GM19035 (cell line): ENCODE data around the gene LYPD4.
A peak's percentile ranks its signal among the peaks of the same experiment; 100 is the strongest.

Experiments used
- ATAC-seq: cut with Tn5 transposase; IDR thresholded peaks from one replicate; pipeline ENCODE4 v1.9.1; 2021; ENCODE audit not compliant: unreplicated experiment

The LYPD4 gene, protein sequence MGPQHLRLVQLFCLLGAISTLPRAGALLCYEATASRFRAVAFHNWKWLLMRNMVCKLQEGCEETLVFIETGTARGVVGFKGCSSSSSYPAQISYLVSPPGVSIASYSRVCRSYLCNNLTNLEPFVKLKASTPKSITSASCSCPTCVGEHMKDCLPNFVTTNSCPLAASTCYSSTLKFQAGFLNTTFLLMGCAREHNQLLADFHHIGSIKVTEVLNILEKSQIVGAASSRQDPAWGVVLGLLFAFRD

DNA sequence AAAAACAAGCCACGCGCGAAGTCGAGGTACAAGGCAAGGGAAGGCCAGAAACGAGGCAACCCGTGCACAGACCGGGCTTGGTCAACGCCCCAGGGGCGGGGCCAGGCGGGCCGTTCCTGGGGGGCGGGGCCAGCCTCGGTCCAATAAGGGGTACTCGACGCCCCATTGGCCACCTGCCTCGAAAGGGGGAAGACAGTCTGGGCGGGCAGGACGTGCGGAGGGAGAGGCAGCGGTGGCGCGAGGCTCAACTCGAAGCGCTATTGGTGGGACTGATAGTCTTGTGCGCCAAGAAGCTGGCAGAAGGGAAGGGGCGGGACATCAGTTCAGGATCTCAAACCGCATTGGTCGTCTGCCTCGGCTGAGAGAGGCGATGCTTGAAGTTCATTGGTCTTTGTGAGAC, at the start of gene LYPD4:
LYPD4 (minus strand) TSS at position 83 of the 400 bp plus-strand sequence. CDS start 5,398 bp downstream, outside the sequence.
- no peak for ATAC-seq

DNA sequence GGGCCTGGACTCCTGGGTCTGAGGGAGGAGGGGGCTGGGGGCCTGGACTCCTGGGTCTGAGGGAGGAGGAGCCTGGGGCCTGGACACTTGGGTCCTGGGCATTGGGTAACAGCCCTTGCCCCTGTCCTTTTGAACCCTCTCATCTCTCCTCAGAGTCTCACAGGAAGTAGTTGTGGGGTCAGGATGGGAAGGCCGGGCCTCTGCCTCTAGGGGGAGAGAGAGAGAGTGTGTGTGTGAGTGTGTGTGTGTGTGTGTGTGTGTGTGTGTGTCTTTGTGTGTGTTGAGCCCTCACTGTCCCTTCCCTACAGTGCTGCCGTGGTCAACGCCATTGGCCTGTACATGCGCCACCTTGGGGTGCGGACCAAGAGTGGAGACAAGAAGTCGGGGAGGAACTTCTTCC, 49.4 kb upstream of the LYPD4 start:
- no peak for ATAC-seq

DNA sequence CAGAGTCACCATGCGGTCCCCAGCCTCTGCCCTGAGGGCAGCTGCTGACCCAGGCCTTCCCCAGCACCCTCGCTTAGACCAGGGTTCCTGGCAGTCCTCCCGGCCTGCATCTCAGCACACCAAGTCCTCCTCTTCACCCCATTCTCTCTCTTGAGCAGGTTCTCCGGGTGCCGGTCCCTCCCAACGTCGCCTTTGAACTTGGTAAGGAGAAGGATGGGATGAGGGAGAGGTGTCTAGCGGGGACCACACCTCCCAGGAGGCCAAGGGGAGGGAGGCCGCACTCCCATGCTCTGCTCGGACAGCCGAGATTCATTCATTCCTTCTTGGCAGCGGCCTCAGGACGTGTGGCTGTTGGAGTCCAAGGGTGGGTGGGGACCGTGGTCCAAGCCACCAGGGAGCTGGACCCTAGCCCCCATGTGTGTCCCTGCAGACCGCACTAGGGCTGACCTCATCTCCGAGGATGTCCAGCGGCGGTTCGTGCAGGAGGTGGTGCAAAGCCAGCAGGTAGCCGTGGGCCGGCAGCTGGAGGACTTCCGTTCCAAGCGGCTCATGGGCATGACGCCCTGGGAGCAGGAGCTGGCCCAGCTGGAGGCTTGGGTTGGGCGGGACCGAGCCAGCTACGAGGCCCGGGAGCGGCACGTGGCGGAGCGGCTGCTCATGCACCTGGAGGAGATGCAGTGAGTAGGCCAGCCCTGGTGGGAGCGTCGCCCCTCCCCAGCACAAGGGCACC, 47.9 kb upstream of the LYPD4 start:
- no peak for ATAC-seq

DNA sequence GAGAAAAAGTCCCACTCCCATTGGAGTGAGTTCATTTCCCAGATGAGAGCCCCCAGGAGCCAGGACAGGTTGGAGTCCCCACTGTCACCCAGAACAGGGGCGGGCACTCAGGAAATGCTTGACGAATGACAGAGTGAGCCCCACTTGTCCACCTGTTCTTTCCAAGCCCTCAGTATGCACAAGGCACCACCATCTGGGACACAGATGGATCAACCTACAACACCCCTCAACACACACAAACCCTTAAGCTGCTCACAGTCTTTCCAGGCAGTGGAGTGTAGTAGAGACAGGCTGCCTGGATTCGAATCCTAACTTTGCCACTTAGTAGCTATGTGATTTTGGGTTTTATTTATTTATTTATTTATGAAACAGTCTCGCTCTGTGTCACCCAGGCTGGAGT, 46.5 kb upstream of the LYPD4 start:
- no peak for ATAC-seq

DNA sequence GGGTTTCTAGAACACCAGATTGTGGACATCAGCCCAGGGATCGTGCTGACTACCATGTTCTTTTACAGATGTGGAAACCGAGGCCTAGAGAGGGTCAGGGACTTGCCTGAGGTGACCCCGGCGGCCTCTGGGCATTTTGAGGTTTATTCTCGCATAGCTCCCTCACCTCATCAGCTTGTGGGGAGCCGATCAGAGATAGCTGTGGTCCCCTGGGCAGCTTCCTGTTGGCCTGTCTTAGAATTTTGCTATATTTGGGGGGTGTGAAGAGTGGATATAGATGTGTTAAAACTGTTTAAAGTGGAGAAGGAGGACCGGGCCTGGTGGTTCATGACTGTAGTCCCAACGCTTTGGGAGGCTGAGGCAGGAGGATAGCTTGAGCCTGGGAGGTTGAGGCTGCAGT, 45.4 kb upstream of the LYPD4 start:
- ATAC-seq: no peak

DNA sequence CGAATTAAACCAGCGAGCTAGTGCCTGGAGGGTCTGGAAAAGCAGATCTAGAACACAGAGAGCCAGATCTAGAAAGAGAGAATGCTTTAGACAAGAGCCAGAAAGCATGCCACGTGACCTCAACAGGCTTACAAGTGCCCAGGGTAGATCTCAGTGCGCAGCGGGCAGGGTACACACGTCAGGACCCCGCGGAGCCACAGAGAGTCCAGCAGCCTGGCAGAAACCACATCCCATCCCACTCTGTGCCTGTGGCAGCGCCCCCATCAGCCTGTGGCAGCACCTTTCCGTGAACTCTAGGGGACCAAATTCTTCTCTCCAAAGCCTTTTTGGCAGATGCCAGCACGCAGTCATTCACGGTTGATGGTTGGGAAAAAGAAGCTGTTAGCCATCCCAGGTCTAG, 44.4 kb upstream of the LYPD4 start:
- no peak for ATAC-seq

DNA sequence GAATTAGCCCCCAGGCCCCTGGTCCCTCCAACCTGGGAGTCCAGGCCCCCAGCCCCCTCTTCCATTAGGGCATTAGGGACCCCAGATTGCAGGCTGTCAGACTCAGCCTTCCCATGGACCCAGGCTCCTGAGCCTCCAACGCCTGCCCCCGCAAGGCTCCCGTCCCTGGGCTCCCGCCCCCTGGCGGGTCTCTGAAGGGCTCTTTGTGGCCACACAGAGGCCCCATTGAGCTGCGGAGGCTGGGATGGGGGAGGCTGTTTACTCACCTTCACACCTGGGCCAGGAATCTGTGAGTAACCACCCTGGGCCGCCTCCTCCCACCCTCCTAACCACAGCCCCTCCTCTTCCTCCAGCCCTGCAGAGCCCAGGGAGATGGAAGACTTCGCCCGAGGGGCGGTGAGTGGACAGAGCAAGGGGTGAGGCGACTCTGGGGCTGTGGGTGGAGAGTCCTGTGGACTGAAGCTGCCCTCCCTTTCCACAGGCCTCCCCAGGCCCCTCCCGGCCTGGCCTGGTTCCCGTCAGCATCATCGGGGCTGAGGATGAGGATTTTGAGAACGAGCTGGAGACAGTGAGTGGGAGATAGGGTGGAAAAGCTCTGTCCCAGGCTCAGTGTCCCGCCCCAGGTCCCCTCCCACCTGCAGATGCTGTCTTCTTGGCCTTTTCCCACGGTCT, 43.4 kb upstream of the LYPD4 start:
- no peak for ATAC-seq

DNA sequence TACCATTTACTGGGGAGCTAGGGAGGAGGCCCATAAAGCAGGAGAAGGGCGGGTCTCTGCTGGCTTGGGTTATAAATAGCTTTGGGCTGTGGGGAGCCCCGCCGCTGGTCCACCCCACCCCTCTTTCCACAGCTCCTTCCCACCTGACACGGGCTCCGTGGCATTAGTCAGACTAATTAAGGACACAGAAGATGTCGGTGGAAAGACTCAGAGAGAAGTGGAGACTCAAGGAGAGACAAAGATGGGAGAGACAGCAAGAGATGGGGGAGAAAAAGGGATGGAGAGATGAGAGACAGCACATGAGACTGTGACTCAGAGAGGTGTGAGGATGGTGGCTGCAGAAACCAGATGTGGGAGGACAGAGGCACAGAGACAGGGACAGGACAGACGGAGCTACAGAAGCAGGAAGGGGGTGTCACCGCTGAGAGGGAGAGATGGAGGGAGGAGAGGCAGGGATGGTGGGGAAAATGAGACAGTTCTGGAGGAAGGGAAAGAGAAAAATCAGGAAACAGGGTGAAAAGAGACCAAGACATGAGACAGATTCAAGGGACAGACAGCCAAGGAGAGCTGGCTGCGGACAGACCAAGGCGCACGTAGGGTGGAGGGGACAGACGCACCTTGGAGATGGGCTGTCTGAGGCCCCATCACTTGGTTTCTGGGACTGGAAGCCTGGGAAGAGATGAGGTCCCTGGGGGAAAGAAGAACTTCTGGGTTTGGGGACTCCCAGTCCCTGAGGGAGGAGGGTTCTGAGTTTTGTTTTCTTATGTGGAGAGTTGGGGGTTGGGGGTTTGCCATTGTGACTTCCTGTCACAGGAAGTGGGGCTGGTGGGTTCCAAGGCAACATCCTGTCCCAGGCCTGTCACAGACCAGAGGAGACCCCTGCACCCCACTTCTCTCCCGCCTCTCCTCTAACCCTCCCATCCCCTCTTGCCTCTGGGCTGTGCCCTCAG, 42.6 kb upstream of the LYPD4 start:
- no peak for ATAC-seq

DNA sequence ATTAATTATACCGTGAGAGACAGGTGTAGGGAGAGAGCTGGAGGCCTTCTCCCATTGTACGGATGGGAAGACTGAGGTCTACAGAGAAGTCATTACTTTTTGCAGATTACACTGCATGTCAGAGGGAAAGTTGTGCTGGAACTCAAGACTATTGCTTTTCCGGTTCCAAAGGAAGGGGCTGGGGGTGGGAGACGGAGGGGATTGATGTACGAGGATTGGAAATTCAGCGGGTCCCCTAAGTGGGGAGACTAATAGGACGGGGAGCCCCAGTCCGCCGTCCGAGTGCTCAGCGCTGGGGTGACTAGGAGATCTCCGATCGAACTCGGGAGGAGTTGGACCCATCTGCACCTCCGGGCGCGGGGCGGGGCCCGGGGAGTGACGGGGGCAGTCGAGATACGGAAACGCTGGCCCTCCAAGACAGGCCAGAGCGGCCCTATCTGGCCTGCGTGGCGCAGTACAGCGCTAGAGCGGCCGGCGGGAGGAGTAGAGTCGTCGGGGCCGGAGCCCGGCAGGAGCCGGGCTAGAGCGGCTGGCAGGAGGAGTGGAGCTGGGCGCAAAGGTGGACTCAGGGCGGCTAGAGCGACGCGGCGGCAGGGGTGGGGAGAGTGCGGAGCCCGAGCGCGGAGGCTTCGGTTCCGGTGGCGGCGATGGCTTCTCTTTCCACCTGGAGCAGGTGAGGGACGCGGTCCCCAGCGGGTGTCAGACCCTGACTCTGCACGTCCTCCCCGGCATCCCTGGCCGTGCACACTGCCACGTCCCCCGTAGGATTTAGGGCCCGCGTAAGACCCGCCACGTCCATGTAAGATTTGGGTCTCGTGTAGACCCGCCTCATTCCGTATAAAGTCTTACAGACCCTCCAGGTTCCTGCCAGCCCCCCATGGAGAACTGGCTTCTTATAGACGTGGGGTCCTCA, 39.6 kb upstream of the LYPD4 start:
- peak; percentile 71 for ATAC-seq

DNA sequence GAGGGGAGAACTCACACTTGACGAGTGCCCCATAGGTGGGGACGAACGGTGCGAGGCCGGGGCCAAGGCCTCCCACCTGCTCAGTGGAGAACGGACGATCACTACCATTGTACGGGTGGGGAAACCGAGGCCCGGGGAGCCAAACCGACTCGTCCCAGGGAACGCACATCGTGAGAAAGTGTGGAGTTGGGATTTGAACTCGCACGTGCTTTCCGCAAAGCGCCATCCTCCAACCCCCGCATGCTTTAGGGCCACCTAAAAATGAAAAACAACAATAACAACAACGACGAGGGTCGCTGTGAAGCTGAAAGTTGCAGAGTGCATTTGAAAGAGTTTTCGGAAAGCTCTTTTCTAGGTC, 39.0 kb upstream of the LYPD4 start:
- ATAC-seq: no peak

DNA sequence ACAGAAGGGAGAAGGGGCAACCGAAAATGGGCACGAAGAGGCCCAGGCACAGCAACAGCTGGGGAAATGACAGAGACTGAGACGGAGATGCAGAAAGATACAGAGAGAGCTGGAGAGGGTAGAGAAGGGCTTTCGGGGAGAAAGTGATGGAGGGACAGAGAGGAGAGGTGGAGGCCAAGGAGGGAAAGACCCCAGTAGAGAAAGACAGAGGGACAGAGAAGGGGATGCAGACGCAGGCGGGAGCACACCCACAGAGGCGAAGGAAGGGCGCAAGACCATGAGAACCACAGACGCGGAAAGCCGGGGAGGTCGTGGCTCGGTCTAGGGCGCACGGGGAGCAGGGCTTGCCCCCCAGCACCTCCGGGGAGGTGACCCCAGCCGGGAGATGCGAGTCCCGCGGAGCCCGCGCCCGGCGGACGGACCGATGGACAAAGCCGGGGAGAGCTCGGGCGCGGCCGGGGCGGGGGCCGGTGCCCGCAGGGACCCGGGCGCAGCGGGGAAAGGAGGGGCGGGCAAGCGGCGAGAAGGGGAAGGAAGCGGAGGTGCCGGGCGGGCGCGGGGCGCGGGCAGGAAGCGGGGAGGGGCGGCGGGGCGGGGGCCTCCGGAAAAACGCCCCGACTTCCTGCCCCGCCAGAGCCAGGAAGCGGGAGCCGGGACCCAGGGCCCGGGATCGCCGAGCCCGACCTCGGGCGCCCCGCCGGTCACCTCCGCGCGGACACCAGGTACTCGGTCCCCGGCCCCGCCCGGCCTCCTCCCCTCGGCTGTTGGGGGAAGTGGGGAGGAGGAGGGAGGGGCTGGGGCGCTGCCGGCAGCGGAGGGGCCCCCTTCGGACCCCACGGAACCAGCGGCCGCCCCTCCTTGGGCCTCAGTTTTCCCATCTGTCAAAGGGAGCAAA, 38.3 kb upstream of the LYPD4 start, which contains the start of gene ARHGEF1:
ARHGEF1 (plus strand) TSS at position 617 of the 895 bp plus-strand sequence. CDS start 4,899 bp downstream, outside the sequence.
- ATAC-seq: no peak

DNA sequence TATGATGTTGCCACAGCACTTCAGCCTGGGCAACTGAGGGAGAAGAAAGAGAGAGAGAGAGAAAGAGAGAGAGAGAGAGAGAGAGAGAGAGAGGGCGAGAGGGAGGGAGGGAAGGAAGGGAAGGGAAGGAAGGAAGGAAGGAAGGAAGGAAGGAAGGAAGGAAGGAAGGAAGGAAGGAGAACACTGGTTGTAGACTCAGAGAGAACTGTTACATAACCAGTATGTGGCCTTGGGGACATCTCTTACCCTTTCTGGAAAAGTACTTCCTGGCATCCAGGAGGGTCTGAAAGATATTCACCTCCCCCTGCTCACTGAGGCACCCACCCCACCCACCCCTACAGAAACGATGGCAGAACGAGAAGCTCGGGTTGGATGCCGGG, 35.8 kb upstream of the LYPD4 start:
- no peak for ATAC-seq

DNA sequence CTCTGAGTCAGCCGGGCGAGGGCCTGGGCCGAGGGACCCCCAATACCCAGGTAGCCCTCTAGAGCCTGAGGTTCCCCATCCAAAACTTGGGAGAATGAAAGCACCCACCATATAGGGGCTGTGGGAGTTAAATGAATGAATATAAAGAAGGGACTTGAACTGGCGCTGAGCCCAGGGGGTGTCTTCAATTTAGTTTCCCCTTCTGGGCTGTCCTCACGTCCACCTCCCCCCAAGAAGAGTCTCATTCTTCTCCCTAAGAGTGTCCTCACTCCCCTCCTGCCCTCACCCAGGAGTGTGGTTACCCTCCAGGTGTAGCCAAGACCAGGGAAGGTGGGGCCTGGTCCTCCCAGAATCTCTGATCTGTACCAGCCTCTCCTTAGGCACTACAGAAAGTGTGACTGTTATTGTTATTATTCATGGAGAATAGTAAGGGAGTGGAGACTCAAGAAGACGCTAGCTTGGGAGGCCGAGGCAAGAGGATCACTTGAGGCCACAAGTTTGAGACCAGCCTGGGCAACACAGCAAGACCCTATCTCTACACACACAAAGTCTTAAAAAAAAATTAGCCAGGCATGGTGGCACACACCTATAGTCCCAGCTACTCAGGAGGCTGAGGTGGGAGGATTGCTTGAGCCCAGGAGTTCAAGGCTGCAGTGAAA, 35.3 kb upstream of the LYPD4 start:
- no peak for ATAC-seq

DNA sequence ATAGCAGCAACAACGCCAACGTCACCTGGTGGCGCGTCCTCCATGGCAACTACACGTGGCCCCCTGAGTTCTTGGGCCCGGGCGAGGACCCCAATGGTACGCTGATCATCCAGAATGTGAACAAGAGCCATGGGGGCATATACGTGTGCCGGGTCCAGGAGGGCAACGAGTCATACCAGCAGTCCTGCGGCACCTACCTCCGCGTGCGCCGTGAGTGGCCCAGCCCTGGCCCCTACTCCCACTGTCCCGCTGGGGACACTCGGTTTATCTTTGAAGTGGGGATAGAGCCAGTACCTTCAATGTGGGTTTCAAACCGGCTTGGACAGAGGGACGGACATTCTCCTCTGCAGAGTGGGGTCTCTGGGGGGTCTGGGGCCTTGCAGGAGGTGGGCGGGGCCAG, 34.6 kb upstream of the LYPD4 start:
- no peak for ATAC-seq

DNA sequence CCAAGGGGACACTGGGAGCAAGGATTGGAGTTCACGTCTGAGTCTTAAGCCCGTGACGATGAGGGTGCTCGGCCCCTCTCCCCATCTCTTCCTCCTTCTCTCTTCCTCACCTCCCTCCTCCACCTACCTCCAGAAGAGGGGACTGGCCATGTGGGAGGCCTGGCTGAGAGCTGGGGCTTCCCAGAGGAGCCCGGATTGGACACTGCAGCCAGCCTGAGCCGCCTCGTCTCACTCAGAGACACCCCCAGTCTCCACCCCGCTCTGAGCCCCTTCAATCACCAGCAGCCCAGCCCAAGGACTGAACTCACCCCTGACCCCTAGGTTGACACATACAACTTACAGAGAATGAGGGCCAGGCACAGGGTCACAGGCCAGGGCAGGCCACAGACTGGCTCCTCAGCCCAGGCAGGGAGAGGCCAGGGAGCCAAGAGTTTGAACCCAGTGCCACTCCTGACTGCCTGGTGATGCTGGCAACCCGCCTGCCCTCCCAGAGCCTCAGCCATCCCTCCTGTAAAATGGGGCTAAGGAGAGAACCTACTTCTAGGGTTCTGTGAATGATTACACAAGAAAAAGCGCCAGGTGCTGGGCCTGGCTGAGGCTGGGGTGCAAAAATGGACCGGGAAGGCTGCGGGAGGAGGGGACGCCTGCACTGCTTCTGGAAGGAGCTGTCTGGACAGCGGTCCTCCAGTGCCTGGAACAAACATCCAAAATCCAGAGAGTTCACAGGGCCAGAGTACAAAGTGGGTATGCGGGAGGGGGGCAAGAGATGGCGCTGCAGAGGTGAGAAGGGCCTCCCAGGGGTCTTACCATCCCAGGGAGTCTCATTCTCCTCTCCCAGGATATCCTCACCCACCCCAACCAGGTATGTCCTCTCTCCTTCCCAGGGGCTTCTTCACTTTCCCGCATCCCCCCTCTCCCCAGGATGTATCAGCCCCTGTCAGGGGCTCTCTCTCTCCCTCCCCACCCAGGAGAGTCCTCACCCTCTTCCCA, 33.7 kb upstream of the LYPD4 start:
- no peak for ATAC-seq

DNA sequence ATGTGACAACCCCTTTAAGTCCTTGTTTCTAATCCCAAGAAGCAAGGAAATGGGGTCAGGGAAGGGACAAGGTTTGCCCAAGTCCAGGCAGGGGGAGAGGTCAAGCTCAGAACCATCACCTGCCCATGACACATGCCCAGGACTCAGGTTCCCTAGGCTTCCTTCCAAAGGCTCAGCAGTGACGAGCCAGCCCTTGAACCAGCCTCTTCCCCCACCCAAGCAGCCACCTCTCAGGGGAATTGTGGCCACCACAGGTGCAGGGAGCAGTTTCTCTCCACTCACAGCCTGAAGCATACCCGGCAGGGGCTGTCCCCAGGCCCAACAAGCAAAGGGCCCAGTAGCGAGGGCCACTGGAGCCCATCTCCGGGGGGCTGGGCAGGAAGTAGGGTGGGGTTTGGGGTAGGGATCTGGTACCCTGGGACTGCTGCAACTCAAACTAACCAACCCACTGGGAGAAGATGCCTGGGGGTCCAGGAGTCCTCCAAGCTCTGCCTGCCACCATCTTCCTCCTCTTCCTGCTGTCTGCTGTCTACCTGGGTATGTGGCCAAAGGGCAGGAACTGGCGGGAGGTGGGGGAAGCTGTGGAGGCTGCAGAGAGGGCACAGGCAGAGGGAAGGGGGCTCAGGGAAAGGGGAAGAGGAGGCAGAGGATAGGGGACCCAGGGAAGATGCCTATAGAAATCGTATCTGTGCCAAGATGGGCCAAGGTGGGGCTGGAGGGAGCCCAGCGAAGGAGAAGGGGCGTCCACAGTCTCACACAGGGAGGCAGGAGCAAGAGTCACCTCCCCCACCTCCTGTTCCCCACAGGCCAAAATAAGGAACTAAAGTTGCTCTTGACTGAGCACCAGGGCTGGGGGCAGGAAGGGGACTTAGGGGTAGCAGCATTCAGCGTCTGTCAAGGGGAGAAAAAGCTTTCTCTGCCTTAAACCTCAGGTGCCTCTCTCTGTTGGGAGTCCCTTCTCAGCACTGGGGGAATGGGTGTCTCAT, 32.7 kb upstream of the LYPD4 start, which contains the start of gene CD79A:
CD79A (plus strand) TSS at position 433 of the 986 bp plus-strand sequence; CDS start at position 459, 26 bp downstream.
- ATAC-seq: peak; percentile 55
